ENCODE measurements around the gene MPHOSPH10.
A peak's percentile ranks its signal among the peaks of the same experiment; 100 is the strongest.
"Not testable (repeated sequence)": the region's sequence is repeated elsewhere in the genome, so short reads cannot be mapped to it uniquely, and the experiment has no call there.

The MPHOSPH10 gene
- total RNA-seq, result 39.6 to 102 reads per million in 2 donors

- DNase-seq, result peak; percentile 87
Observed at GRCh38 chr2:71130152-71130904, at the start of gene MPHOSPH10, which contains the start of gene MCEE. TSS of gene MPHOSPH10 (plus strand) at chr2:71130634. CDS start at chr2:71130666, 32 bp downstream. TSS of gene MCEE (minus strand) at chr2:71130229. CDS start at chr2:71130219, 10 bp downstream.

- DNase-seq, result no peak
Observed at GRCh38 chr2:71082402-71083252, 47.8 kb upstream of the MPHOSPH10 start.

GRCh38 chr2:71083297-71083696 lies 47.1 kb upstream of the MPHOSPH10 start:
- DNase-seq, result not testable (repeated sequence)

- not testable (repeated sequence) for DNase-seq
Observed at GRCh38 chr2:71083752-71084312, 46.6 kb upstream of the MPHOSPH10 start.

GRCh38 chr2:71085325-71086003 lies 45.0 kb upstream of the MPHOSPH10 start:
- DNase-seq, result not testable (repeated sequence)

GRCh38 chr2:71089475-71089874 lies 41.0 kb upstream of the MPHOSPH10 start:
- not testable (repeated sequence) for DNase-seq

GRCh38 chr2:71091808-71092207 lies 38.6 kb upstream of the MPHOSPH10 start:
- DNase-seq, result not testable (repeated sequence)

- DNase-seq, result not testable (repeated sequence)
Observed at GRCh38 chr2:71092491-71093260, 37.8 kb upstream of the MPHOSPH10 start.

GRCh38 chr2:71100195-71100964 lies 30.1 kb upstream of the MPHOSPH10 start:
- DNase-seq, result peak; percentile 12

- DNase-seq, result no peak
Observed at GRCh38 chr2:71101656-71102055, 28.8 kb upstream of the MPHOSPH10 start.

- no peak for DNase-seq
Observed at GRCh38 chr2:71102981-71103681, 27.3 kb upstream of the MPHOSPH10 start.

GRCh38 chr2:71103809-71104208 lies 26.6 kb upstream of the MPHOSPH10 start:
- DNase-seq, result no peak

- not testable (repeated sequence) for DNase-seq
Observed at GRCh38 chr2:71106463-71106862, 24.0 kb upstream of the MPHOSPH10 start.

- no peak for DNase-seq
Observed at GRCh38 chr2:71108091-71108490, 22.3 kb upstream of the MPHOSPH10 start.

- no peak for DNase-seq
Observed at GRCh38 chr2:71113843-71114242, 16.6 kb upstream of the MPHOSPH10 start.

GRCh38 chr2:71117063-71117462 lies 13.4 kb upstream of the MPHOSPH10 start:
- no peak for DNase-seq

- no peak for DNase-seq
Observed at GRCh38 chr2:71120195-71120594, 10.2 kb upstream of the MPHOSPH10 start.

- DNase-seq, result no peak
Observed at GRCh38 chr2:71121479-71121878, 9.0 kb upstream of the MPHOSPH10 start.

- DNase-seq, result no peak
Observed at GRCh38 chr2:71122387-71123298, 7.8 kb upstream of the MPHOSPH10 start.
